ENCODE data around the gene APBB2. TPM values are rescaled to one million over a fixed set of nuclear protein-coding genes. Genes with fewer than 3 reads are reported as not detected.
"Not testable (repeated sequence)": the region's sequence is repeated elsewhere in the genome, so short reads cannot be mapped to it uniquely, and the experiment has no call there.

Gene APBB2
- total RNA-seq, 1 donor from 2014 or later: 63.2 TPM

DNA sequence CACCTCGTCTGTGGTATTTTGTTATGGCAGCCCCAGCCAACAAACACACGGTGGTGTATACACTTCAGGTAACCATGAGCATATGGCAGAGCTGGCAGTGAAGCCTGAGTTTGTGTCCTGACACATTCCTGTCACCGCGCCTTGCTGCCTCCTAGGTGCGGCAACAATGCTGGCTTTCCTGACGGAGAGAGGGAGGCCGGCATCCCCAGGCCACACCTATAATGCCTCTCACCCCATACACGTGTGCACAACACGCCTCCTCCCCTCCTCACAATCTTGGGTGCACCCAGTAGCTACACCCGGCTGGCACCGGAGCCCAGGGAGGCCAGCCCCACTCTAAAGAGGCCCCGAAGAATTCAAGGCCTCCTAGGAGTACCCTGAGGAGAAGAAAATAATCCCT is 306.0 kb downstream of the APBB2 start:
- H3K4me3 Mint-ChIP-seq: no peak overlapping the region
- DNase-seq (ENCODE audit: low spot score in 2 of 2, unreplicated experiment in 2 of 2): no peak
- TF ChIP-seq, protein P1, sequence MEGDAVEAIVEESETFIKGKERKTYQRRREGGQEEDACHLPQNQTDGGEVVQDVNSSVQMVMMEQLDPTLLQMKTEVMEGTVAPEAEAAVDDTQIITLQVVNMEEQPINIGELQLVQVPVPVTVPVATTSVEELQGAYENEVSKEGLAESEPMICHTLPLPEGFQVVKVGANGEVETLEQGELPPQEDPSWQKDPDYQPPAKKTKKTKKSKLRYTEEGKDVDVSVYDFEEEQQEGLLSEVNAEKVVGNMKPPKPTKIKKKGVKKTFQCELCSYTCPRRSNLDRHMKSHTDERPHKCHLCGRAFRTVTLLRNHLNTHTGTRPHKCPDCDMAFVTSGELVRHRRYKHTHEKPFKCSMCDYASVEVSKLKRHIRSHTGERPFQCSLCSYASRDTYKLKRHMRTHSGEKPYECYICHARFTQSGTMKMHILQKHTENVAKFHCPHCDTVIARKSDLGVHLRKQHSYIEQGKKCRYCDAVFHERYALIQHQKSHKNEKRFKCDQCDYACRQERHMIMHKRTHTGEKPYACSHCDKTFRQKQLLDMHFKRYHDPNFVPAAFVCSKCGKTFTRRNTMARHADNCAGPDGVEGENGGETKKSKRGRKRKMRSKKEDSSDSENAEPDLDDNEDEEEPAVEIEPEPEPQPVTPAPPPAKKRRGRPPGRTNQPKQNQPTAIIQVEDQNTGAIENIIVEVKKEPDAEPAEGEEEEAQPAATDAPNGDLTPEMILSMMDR (IDR thresholded peaks at IDR 0.05; ENCODE audit: unreplicated experiment): no peak
- peaks cover 13% of the 10 kb centered on the region for H3K4me1 Mint-ChIP-seq
- no peaks in the 10 kb centered on the region for H3K9me3 Mint-ChIP-seq
- H3K27me3 Mint-ChIP-seq (ENCODE audit: low read depth): no peaks in the 10 kb centered on the region
- H3K36me3 Mint-ChIP-seq: no peaks in the 10 kb centered on the region
- no peak overlapping the region for H3K27ac Mint-ChIP-seq

DNA sequence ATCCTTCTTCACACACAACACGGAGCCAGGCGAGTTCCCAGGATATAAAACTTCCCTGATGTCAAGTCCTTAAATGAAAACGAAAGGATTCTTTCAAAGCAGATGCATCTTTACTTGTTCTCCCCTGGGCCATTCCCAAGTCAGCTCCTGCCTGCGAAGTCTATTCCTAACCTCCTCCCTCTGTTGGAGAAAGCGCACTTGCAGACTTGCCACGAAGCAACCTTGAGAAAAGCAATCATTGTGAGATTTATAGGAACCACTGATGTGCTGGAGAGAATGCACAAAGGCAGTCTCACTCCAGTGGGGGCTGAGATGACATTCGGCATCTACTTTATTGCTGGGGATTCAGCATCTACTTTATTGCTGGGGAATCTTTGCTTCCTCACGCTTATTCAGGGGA is 308.9 kb downstream of the APBB2 start:
- Mint-ChIP-seq H3K27ac (no peak overlapping the region), H3K4me3 (no peak overlapping the region)

DNA sequence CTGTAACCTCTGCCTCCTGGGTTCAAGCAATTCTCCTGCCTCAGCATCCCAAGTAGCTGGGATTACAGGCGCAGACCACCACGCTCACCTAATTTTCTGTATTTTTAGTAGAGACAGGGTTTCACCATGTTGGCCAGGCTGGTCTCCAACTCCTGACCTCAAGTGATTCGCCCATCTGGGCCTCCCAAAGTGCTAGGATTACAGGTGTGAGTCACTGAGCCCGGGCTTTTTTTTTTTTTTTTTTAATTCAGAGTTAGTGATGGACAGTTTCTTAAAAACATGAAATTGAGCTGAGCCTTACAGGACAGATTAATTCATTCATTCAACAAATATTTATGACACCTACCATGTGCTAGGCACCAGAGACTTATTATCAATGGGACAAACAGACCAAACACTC is 313.8 kb downstream of the APBB2 start:
- not testable (repeated sequence) for H3K27ac Mint-ChIP-seq; H3K9me3 Mint-ChIP-seq; H3K36me3 Mint-ChIP-seq; H3K4me3 Mint-ChIP-seq; H3K4me1 Mint-ChIP-seq; H3K27me3 Mint-ChIP-seq (ENCODE audit: low read depth); DNase-seq (ENCODE audit: low spot score in 2 of 2, unreplicated experiment in 2 of 2)

More for the DNA sequence above, 308.9 kb downstream of the APBB2 start:
- peaks cover 10% of the 10 kb centered on the region for H3K4me1 Mint-ChIP-seq
- no peaks in the 10 kb centered on the region for H3K9me3 Mint-ChIP-seq
- TF ChIP-seq, protein P1 (IDR thresholded peaks at IDR 0.05; ENCODE audit: unreplicated experiment): no peak
- no peak for DNase-seq (ENCODE audit: low spot score in 2 of 2, unreplicated experiment in 2 of 2)
- H3K27me3 Mint-ChIP-seq (ENCODE audit: low read depth): no peaks in the 10 kb centered on the region
- H3K36me3 Mint-ChIP-seq: peaks cover 2% of the 10 kb centered on the region

DNA sequence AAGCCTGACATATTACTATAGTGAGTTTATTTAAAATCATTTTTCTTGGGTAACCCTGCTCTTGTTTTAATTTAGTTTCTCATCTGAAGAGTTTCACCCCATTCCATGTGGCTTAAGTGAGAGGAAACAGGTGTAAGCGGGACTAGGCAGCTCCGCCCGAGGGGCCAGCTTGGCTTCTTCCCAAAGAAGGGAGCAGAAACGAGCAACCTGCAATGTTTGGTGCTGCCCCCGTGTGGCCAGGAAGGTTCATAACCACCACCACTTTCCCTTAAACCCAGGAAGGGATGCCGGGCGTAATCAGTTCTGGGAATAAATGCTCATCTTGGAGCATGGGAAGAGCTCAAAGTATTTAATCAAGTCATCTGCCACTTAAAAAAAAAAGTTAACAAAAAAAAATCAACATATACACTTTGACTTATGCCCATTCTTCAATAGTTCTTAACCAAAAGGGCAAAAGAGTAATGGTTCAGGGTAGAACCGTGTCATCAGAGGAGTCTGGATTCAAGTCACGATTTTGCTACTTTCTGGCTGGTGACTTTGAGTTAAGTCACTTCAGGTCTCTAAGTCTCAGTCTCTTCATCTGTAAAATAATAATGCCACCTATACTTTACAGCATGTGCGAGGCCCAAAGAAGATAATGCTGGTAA is 316.7 kb downstream of the APBB2 start:
- Mint-ChIP-seq H3K36me3 (peaks cover 8% of the 10 kb centered on the region), H3K27me3 (ENCODE audit: low read depth) (no peaks in the 10 kb centered on the region), H3K4me1 (peaks cover 4% of the 10 kb centered on the region), H3K27ac (peak overlapping the region; percentile 69), H3K4me3 (peak overlapping the region; percentile 37), H3K9me3 (no peaks in the 10 kb centered on the region)
- peak; percentile 75 to 86 for DNase-seq (ENCODE audit: low spot score in 2 of 2, unreplicated experiment in 2 of 2)
- TF ChIP-seq, protein P1 (IDR thresholded peaks at IDR 0.05; ENCODE audit: unreplicated experiment): peak; percentile 93

DNA sequence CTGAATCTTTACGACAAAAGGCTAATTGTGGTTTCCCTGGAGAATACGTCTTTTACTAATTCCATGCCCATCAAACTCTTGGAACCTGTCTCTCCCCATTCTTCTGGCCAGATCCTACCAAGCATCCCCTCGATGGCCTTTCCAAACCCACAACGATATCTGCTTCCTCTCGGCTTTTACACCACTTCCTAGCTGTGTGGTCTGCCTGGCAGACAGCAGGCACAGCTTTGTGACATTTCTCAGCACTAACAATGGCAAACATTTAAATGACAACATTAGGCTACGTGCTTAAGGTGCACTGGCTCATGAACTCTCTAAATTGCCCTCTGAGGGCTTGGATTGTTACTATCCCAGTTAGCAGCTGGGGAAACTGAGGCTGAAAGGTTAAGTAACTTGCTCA is 323.6 kb downstream of the APBB2 start:
- H3K27ac Mint-ChIP-seq: no peak overlapping the region
- H3K4me3 Mint-ChIP-seq: no peak overlapping the region
- no peaks in the 10 kb centered on the region for H3K4me1 Mint-ChIP-seq
- no peaks in the 10 kb centered on the region for H3K9me3 Mint-ChIP-seq
- TF ChIP-seq, protein P1 (IDR thresholded peaks at IDR 0.05; ENCODE audit: unreplicated experiment): no peak
- no peaks in the 10 kb centered on the region for H3K27me3 Mint-ChIP-seq (ENCODE audit: low read depth)
- peaks cover 21% of the 10 kb centered on the region for H3K36me3 Mint-ChIP-seq
- DNase-seq (ENCODE audit: low spot score in 2 of 2, unreplicated experiment in 2 of 2): no peak

DNA sequence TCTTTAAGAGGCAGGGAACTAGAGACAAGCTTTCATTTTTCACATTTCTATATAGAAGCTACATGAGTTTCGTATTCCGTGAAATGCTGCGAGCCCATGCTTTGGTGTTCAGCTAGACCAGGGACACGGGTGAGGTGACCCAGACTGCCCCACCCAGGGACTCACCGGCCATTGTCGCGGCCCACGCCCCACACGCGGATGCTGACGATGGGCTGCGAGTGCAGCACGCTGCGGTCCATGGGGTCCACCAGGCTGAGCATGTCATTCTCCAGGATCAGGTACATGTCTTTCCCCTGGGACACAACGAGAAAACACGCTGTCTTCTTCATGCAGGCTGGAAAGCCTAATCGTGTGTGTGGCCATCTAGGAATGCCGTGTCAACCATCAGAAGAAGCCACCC is 324.1 kb downstream of the APBB2 start:
- no peak for DNase-seq (ENCODE audit: low spot score in 2 of 2, unreplicated experiment in 2 of 2)
- H3K27me3 Mint-ChIP-seq (ENCODE audit: low read depth): no peaks in the 10 kb centered on the region
- H3K9me3 Mint-ChIP-seq: no peaks in the 10 kb centered on the region
- H3K36me3 Mint-ChIP-seq: peaks cover 21% of the 10 kb centered on the region
- H3K4me1 Mint-ChIP-seq: no peaks in the 10 kb centered on the region
- no peak overlapping the region for H3K27ac Mint-ChIP-seq
- no peak overlapping the region for H3K4me3 Mint-ChIP-seq
- TF ChIP-seq, protein P1 (IDR thresholded peaks at IDR 0.05; ENCODE audit: unreplicated experiment): no peak
